GM23338 (cell line): ENCODE measurements around the gene ZNF76.

ENCODE experiments used
- CREB1 ChIP-seq: fragments of 250-450 bp; sonication (Bioruptor Pico); IDR thresholded peaks from 2 replicates; pipeline ENCODE4 v1.5.0; 2020; ENCODE audit warnings: low read depth, mild to moderate bottlenecking, moderate library complexity
- CTCF ChIP-seq, 2 experiments: fragments of 200-600 bp in 1 of 2; sonication (generic) in 1 of 2; conservative IDR thresholded peaks; 2 replicates each; pipeline versions ENCODE4 v1.5.1 to v1.6.1; 2016 to 2017; ENCODE audit warnings: antibody characterized with exemption in 2 of 2, low read depth in 2 of 2, mild to moderate bottlenecking in 2 of 2, moderate library complexity in 1 of 2
- EZH2 ChIP-seq: fragments of 200-600 bp; sonication (generic); IDR thresholded peaks from one replicate; pipeline ENCODE4 v1.8.0; 2017; ENCODE audit warnings: antibody characterized with exemption, mild to moderate bottlenecking, low read depth; ENCODE audit not compliant: unreplicated experiment
- POLR2AphosphoS5 ChIP-seq: IDR thresholded peaks from 2 replicates; pipeline ENCODE4 v1.6.1; 2016; ENCODE audit warnings: antibody characterized with exemption, low read depth
- REST ChIP-seq: IDR thresholded peaks from one replicate; pipeline ENCODE4 v1.6.1; 2018; ENCODE audit warnings: antibody characterized with exemption; ENCODE audit not compliant: unreplicated experiment
- ZNF114 ChIP-seq: fragments of 250-450 bp; sonication (Bioruptor Pico); IDR thresholded peaks from 2 replicates; pipeline ENCODE4 v1.5.0; 2020; ENCODE audit warnings: mild to moderate bottlenecking, moderate library complexity

GRCh38 chr6:35282472-35282871 is 22.9 kb downstream of the ZNF76 start:
- no peak for TF ChIP-seq REST
- no peak for TF ChIP-seq CTCF (conservative IDR thresholded peaks at IDR 0.05; ENCODE audit: low read depth in 2 of 2)
- TF ChIP-seq ZNF114 (CRISPR knock-in tag), result no peak
- no peak for TF ChIP-seq EZH2
- no peak for TF ChIP-seq POLR2AphosphoS5
- no peak for TF ChIP-seq CREB1 (CRISPR knock-in tag)
